Cardiac muscle cell (in vitro differentiated cells and primary cell): ENCODE data around the gene MUC20. TPM values are rescaled to one million over a fixed set of nuclear protein-coding genes. Genes with fewer than 3 reads are reported as not detected.
"Not testable (repeated sequence)": the region's sequence is repeated elsewhere in the genome, so short reads cannot be mapped to it uniquely, and the experiment has no call there.

ENCODE experiments used
- DNase-seq, 2 donors: peaks; one replicate each; pipeline versions ENCODE4 v3.0.0 to v3.0.0-alpha.2; 2010 to 2017; ENCODE audit warnings: low read depth in 1 of 2, low spot score in 1 of 2
- H3K27ac ChIP-seq: fragments of 200-600 bp; sonication (generic); 2 replicates; pipeline ENCODE4 v1.5.1; 2016
- H3K27me3 ChIP-seq: fragments of 200-600 bp; sonication (generic); 2 replicates; pipeline ENCODE4 v1.6.0; 2016; ENCODE audit warnings: control low read depth
- H3K36me3 ChIP-seq: fragments of 200-600 bp; sonication (generic); 2 replicates; pipeline ENCODE4 v1.5.1; 2016; ENCODE audit warnings: control low read depth
- H3K4me1 ChIP-seq: fragments of 200-600 bp; sonication (generic); 2 replicates; pipeline ENCODE4 v1.8.1; 2017; ENCODE audit warnings: low read depth, mild to moderate bottlenecking, mixed run types
- H3K4me3 ChIP-seq: fragments of 200-600 bp; sonication (generic); 2 replicates; pipeline ENCODE4 v1.5.1; 2016; ENCODE audit warnings: mild to moderate bottlenecking
- H3K9me3 ChIP-seq: fragments of 200-600 bp; sonication (generic); 2 replicates; pipeline ENCODE4 v1.5.1; 2017; ENCODE audit warnings: low read depth, mild to moderate bottlenecking, control low read depth
- CTCF ChIP-seq: IDR thresholded peaks from 2 replicates; pipeline ENCODE4 v1.5.1; 2012; ENCODE audit warnings: low read depth, mild to moderate bottlenecking, low read length
- polyA plus RNA-seq: library from polyadenylated mRNA; unstranded; fragments of >200 nt; fragmentation: Nextera tagmentation; extraction: Ambion mirVana; gene quantifications from 2 replicates; pipeline ENCODE4 v1.2.1, GENCODE V29; 2016
- total RNA-seq: library from RNA; depleted of rRNA; stranded (reverse); fragments of >200 nt; gene quantifications from 2 replicates; pipeline ENCODE4 v1.2.3, GENCODE V29; 2016

Gene MUC20
- total and polyA plus RNA-seq, 2 experiments from 2014 or later, result 5.5 to 8.7 TPM

- no peak for DNase-seq
These were observed 15.4 kb upstream of the MUC20 start for GRCh38 chr3:195705081-195705991.

GRCh38 chr3:195708061-195708460 is 12.7 kb upstream of the MUC20 start:
- no peak overlapping the region for H3K27ac ChIP-seq
- H3K4me3 ChIP-seq, result no peak overlapping the region
- H3K36me3 ChIP-seq, result peaks cover 5% of the 10 kb centered on the region
- no peaks in the 10 kb centered on the region for H3K27me3 ChIP-seq
- H3K9me3 ChIP-seq, result no peaks in the 10 kb centered on the region
- H3K4me1 ChIP-seq, result no peaks in the 10 kb centered on the region
- TF ChIP-seq CTCF, result no peak
- DNase-seq, result no peak

More at GRCh38 chr3:195705081-195705991, 15.4 kb upstream of the MUC20 start:
- Histone ChIP-seq H3K4me1 (no peaks in the 10 kb centered on the region), H3K4me3 (no peak overlapping the region), H3K27me3 (no peaks in the 10 kb centered on the region), H3K27ac (no peak overlapping the region), H3K9me3 (no peaks in the 10 kb centered on the region), H3K36me3 (no peaks in the 10 kb centered on the region)
- TF ChIP-seq CTCF, result no peak

GRCh38 chr3:195708626-195709481 is 11.9 kb upstream of the MUC20 start:
- Histone ChIP-seq H3K36me3 (peaks cover 5% of the 10 kb centered on the region), H3K27me3 (no peaks in the 10 kb centered on the region), H3K4me1 (no peaks in the 10 kb centered on the region), H3K9me3 (no peaks in the 10 kb centered on the region), H3K27ac (no peak overlapping the region), H3K4me3 (no peak overlapping the region)
- DNase-seq, result no peak
- TF ChIP-seq CTCF, result no peak

- no peaks in the 10 kb centered on the region for H3K4me1 ChIP-seq
- H3K4me3 ChIP-seq, result no peak overlapping the region
- no peak for TF ChIP-seq CTCF
- peaks cover 5% of the 10 kb centered on the region for H3K36me3 ChIP-seq
- no peak for DNase-seq
- H3K27ac ChIP-seq, result no peak overlapping the region
- no peaks in the 10 kb centered on the region for H3K9me3 ChIP-seq
- no peaks in the 10 kb centered on the region for H3K27me3 ChIP-seq
These were observed 11.1 kb upstream of the MUC20 start for GRCh38 chr3:195709676-195710085.

GRCh38 chr3:195710126-195710905 is 10.5 kb upstream of the MUC20 start:
- H3K27me3 ChIP-seq, H3K4me1 ChIP-seq, H3K4me3 ChIP-seq, H3K9me3 ChIP-seq, DNase-seq, H3K27ac ChIP-seq, H3K36me3 ChIP-seq: not testable (repeated sequence)

GRCh38 chr3:195711091-195711812 is 9.5 kb upstream of the MUC20 start:
- not testable (repeated sequence) for H3K4me1 ChIP-seq, H3K36me3 ChIP-seq, DNase-seq, H3K27ac ChIP-seq, H3K4me3 ChIP-seq, H3K27me3 ChIP-seq, H3K9me3 ChIP-seq
